KMS-11 (cell line): ENCODE data around the gene CDC42SE2.
"Not testable (repeated sequence)": the region's sequence is repeated elsewhere in the genome, so short reads cannot be mapped to it uniquely, and the experiment has no call there.

Source experiments
- H2AFZ ChIP-seq: fragments of 200-600 bp; sonication (generic); 2 replicates; pipeline ENCODE4 v1.6.1; 2016; ENCODE audit warnings: antibody characterized with exemption, mixed run types, low read depth
- H3K27ac ChIP-seq: fragments of 200-600 bp; sonication (generic); 2 replicates; pipeline ENCODE4 v1.6.1; 2016; ENCODE audit warnings: mild to moderate bottlenecking, mixed run types
- H3K27me3 ChIP-seq: fragments of 200-600 bp; sonication (generic); 2 replicates; pipeline ENCODE4 v1.6.1; 2017; ENCODE audit warnings: mild to moderate bottlenecking, low read depth, mixed run types, moderate library complexity; ENCODE audit not compliant: insufficient read depth
- H3K36me3 ChIP-seq: fragments of 200-600 bp; sonication (generic); 2 replicates; pipeline ENCODE4 v1.6.1; 2017; ENCODE audit warnings: mild to moderate bottlenecking, mixed run types; ENCODE audit not compliant: insufficient read depth
- H3K4me1 ChIP-seq: fragments of 200-600 bp; sonication (generic); 2 replicates; pipeline ENCODE4 v1.6.1; 2016; ENCODE audit warnings: mild to moderate bottlenecking, low read depth, mixed run types; ENCODE audit not compliant: poor library complexity, severe bottlenecking
- H3K4me2 ChIP-seq: fragments of 200-600 bp; sonication (generic); 2 replicates; pipeline ENCODE4 v1.7.0; 2016; ENCODE audit warnings: mild to moderate bottlenecking, mixed run types
- H3K4me3 ChIP-seq: fragments of 200-600 bp; sonication (generic); IDR thresholded peaks from 2 replicates; pipeline ENCODE4 v1.6.1; 2017; ENCODE audit warnings: low read depth, low read length, mixed read lengths; ENCODE audit not compliant: insufficient read depth
- H3K79me2 ChIP-seq: fragments of 200-600 bp; sonication (generic); 2 replicates; pipeline ENCODE4 v1.6.1; 2016; ENCODE audit warnings: low read depth, mixed run types; ENCODE audit not compliant: insufficient read depth
- H3K9ac ChIP-seq: fragments of 200-600 bp; sonication (generic); 2 replicates; pipeline ENCODE4 v1.6.1; 2016; ENCODE audit warnings: mild to moderate bottlenecking, mixed run types
- H4K20me1 ChIP-seq: fragments of 200-600 bp; sonication (generic); 2 replicates; pipeline ENCODE4 v1.6.1; 2016; ENCODE audit warnings: mild to moderate bottlenecking, mixed run types; ENCODE audit not compliant: insufficient read depth
- TF ChIP-seq, protein P1 (sequence below): fragments of 200-600 bp; sonication (generic); conservative IDR thresholded peaks from 2 replicates; pipeline ENCODE4 v1.6.1; 2017; ENCODE audit warnings: low read depth, mild to moderate bottlenecking, antibody characterized with exemption, low read length, moderate library complexity, mixed read lengths

The CDC42SE2 gene

GRCh38 chr5:131329286-131329560, 65.4 kb downstream of the CDC42SE2 start:
- Histone ChIP-seq H3K4me2 (no peak overlapping the region), H3K27me3 (no peaks in the 10 kb centered on the region), H3K36me3 (no peaks in the 10 kb centered on the region), H3K27ac (no peak overlapping the region; the same call in 1 of the 2 replicates), H4K20me1 (no peaks in the 10 kb centered on the region; the same call in 1 of the 2 replicates), H3K4me1 (peaks cover 28% of the 10 kb centered on the region), H3K79me2 (peaks cover 65% of the 10 kb centered on the region), H2AFZ (no peak overlapping the region), H3K9ac (no peak overlapping the region), H3K4me3 (no peak overlapping the region)
- TF ChIP-seq, protein P1, sequence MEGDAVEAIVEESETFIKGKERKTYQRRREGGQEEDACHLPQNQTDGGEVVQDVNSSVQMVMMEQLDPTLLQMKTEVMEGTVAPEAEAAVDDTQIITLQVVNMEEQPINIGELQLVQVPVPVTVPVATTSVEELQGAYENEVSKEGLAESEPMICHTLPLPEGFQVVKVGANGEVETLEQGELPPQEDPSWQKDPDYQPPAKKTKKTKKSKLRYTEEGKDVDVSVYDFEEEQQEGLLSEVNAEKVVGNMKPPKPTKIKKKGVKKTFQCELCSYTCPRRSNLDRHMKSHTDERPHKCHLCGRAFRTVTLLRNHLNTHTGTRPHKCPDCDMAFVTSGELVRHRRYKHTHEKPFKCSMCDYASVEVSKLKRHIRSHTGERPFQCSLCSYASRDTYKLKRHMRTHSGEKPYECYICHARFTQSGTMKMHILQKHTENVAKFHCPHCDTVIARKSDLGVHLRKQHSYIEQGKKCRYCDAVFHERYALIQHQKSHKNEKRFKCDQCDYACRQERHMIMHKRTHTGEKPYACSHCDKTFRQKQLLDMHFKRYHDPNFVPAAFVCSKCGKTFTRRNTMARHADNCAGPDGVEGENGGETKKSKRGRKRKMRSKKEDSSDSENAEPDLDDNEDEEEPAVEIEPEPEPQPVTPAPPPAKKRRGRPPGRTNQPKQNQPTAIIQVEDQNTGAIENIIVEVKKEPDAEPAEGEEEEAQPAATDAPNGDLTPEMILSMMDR: no peak

DNA sequence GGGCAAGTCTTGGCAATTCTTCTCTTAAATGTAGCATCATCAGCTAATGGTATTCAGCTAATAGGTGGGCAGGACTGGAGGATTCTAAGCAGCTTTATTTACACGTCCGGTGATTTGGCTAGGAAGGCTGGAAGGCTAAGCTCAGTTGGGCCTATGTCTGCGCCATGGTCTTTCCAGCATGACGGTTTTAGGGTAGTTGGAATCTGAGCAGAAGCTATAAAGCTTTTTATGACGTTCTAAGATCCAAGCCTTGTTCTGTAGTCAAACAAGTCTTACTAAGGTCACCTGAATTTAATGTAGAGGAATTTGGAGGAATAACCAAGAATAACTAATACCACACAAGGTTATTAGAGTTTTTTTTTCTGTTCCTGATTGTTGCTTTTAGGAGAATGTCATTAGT, 66.2 kb downstream of the CDC42SE2 start:
- Histone ChIP-seq H3K36me3 (no peaks in the 10 kb centered on the region), H4K20me1 (no peaks in the 10 kb centered on the region; the same call in 1 of the 2 replicates), H3K4me1 (peaks cover 28% of the 10 kb centered on the region), H3K27me3 (no peaks in the 10 kb centered on the region), H3K4me3 (no peak overlapping the region), H3K9ac (no peak overlapping the region), H2AFZ (no peak overlapping the region), H3K79me2 (peaks cover 57% of the 10 kb centered on the region), H3K4me2 (no peak overlapping the region), H3K27ac (no peak overlapping the region)
- TF ChIP-seq, protein P1: no peak

DNA sequence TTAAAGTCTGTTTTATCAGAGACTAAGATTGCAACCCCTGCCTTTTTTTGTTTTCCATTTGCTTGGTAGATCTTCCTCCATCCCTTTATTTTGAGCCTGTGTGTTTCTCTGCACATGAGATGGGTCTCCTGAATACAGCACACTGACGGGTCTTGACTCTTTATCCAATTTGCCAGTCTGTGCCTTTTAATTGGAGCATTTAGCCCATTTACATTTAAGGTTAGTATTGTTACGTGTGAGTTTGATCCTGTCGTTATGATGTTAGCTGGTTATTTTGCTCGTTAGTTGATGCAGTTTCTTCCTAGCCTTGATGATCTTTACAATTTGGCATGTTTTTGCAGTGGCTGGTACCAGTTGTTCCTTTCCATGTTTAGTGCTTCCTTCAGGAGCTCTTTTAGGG, 71.9 kb downstream of the CDC42SE2 start:
- not testable (repeated sequence) for H2AFZ ChIP-seq, H3K4me2 ChIP-seq, H3K9ac ChIP-seq, H3K4me1 ChIP-seq, H3K27me3 ChIP-seq, H3K27ac ChIP-seq, H3K36me3 ChIP-seq, H3K4me3 ChIP-seq, H4K20me1 ChIP-seq
- H3K79me2 ChIP-seq: peaks cover 52% of the 10 kb centered on the region

GRCh38 chr5:131336801-131337200, 72.9 kb downstream of the CDC42SE2 start:
- not testable (repeated sequence) for H3K27ac ChIP-seq, H3K4me2 ChIP-seq, H3K9ac ChIP-seq, H3K4me3 ChIP-seq, H3K36me3 ChIP-seq, H4K20me1 ChIP-seq, H3K27me3 ChIP-seq, H2AFZ ChIP-seq, H3K4me1 ChIP-seq
- peaks cover 53% of the 10 kb centered on the region for H3K79me2 ChIP-seq

DNA sequence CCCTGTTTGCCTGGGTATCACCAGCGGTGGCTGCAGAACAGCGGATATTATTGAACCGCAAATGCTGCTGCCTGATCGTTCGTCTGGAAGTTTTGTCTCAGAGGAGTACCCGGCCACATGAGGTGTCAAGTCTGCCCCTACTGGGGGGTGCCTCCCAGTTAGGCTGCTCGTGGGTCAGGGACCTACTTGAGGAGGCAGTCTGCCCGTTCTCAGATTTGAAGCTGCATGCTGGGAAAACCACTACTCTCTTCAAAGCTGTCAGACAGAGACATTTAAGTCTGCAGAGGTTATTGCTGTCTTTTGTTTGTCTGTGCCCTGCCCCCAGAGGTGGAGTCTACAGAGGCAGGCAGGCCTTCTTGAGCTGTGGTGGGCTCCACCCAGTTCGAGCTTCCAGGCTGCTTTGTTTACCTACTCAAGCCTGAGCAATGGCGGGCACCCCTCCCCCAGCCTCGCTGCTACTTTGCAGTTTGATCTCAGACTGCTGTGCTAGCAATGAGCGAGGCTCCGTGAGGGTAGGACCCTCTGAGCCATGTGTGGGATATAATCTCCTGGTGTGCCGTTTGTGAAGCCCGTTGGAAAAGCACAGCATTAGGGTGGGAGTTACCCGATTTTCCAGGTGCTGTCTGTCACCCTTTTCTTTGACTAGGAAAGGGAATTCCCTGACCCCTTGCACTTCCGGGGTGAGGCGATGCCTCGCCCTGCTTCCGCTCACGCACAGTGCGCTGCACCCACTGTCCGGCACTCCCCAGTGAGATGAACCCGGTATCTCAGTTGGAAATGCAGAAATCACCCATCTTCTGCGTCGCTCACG, 73.6 kb downstream of the CDC42SE2 start:
- not testable (repeated sequence) for H3K4me2 ChIP-seq, H3K9ac ChIP-seq, H3K27me3 ChIP-seq, H2AFZ ChIP-seq, H3K36me3 ChIP-seq, H3K4me3 ChIP-seq, H3K4me1 ChIP-seq, H3K27ac ChIP-seq, H4K20me1 ChIP-seq
- peaks cover 53% of the 10 kb centered on the region for H3K79me2 ChIP-seq

- no peak overlapping the region for H3K27ac ChIP-seq
- H3K9ac ChIP-seq: no peak overlapping the region
- H3K36me3 ChIP-seq: no peaks in the 10 kb centered on the region; the same call in 1 of the 2 replicates
- H3K4me3 ChIP-seq: no peak overlapping the region
- TF ChIP-seq, protein P1: no peak
- no peaks in the 10 kb centered on the region for H3K27me3 ChIP-seq
- H4K20me1 ChIP-seq: no peaks in the 10 kb centered on the region
- no peaks in the 10 kb centered on the region for H3K4me1 ChIP-seq
- H3K4me2 ChIP-seq: no peak overlapping the region
- no peak overlapping the region for H2AFZ ChIP-seq
- H3K79me2 ChIP-seq: peaks cover 49% of the 10 kb centered on the region
Observed at GRCh38 chr5:131338051-131338453, 74.2 kb downstream of the CDC42SE2 start.

GRCh38 chr5:131344288-131344687, 80.4 kb downstream of the CDC42SE2 start:
- H3K4me3 ChIP-seq, H3K9ac ChIP-seq, H3K27ac ChIP-seq, H2AFZ ChIP-seq, H4K20me1 ChIP-seq, H3K4me2 ChIP-seq, H3K4me1 ChIP-seq, H3K27me3 ChIP-seq, H3K36me3 ChIP-seq: not testable (repeated sequence)
- H3K79me2 ChIP-seq: peaks cover 16% of the 10 kb centered on the region; the same call in 1 of the 2 replicates

DNA sequence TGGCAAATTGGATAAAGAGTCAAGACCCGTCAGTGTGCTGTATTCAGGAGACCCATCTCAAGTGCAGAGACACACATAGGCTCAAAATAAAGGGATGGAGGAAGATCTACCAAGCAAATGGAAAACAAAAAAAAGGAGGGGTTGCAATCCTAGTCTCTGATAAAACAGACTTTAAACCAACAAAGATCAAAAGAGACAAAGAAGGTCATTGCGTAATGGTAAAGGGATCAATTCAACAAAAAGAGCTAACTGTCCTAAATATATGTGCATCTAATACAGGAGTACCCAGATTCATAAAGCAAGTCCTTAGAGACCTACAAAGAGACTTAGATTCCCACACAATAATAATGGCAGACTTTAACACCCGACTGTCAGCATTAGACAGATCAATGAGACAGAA, 82.4 kb downstream of the CDC42SE2 start:
- H3K4me3 ChIP-seq, H2AFZ ChIP-seq, H3K4me2 ChIP-seq, H3K79me2 ChIP-seq, H4K20me1 ChIP-seq, H3K27me3 ChIP-seq, H3K27ac ChIP-seq, H3K4me1 ChIP-seq, H3K36me3 ChIP-seq, H3K9ac ChIP-seq: not testable (repeated sequence)
